Neural progenitor cell (in vitro differentiated cells): Measurements from ENCODE around the gene GDI2.

Experiments used
- EZH2 ChIP-seq: fragments of 200-600 bp; sonication (generic); IDR thresholded peaks from 2 replicates; pipeline ENCODE4 v1.6.1; 2017; ENCODE audit warnings: antibody characterized with exemption, mild to moderate bottlenecking, moderate library complexity
- TF ChIP-seq, protein P1 (sequence below): fragments of 200-600 bp; sonication (generic); IDR thresholded peaks from 2 replicates; pipeline ENCODE4 v1.5.1; 2017; ENCODE audit warnings: antibody characterized with exemption, mild to moderate bottlenecking

DNA sequence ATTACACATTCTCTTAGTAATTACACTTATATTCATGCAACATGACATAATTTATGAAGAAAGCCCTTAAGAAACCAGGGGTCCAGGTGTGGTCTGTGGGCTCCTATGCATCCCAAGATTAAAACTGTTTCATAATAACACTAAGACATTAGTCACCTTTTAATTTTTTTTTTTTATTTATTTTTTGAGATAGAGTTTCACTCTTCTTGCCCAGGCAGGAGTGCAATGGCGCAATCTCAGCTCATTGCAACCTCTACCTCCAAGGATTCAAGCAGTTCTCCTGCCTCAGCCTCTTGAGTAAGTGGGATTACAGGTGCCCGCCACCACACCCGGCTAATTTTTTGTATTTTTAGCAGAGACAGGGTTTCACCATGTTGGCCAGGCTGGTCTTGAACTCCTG lies 12.5 kb downstream of the GDI2 start:
- no peak for TF ChIP-seq EZH2
- TF ChIP-seq, protein P1, sequence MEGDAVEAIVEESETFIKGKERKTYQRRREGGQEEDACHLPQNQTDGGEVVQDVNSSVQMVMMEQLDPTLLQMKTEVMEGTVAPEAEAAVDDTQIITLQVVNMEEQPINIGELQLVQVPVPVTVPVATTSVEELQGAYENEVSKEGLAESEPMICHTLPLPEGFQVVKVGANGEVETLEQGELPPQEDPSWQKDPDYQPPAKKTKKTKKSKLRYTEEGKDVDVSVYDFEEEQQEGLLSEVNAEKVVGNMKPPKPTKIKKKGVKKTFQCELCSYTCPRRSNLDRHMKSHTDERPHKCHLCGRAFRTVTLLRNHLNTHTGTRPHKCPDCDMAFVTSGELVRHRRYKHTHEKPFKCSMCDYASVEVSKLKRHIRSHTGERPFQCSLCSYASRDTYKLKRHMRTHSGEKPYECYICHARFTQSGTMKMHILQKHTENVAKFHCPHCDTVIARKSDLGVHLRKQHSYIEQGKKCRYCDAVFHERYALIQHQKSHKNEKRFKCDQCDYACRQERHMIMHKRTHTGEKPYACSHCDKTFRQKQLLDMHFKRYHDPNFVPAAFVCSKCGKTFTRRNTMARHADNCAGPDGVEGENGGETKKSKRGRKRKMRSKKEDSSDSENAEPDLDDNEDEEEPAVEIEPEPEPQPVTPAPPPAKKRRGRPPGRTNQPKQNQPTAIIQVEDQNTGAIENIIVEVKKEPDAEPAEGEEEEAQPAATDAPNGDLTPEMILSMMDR: no peak
